Measurements from ENCODE around the gene RWDD4. TPM values are rescaled to one million over a fixed set of nuclear protein-coding genes. Genes with fewer than 3 reads are reported as not detected.

The RWDD4 gene
- 28.1 TPM for polyA plus RNA-seq (2013, experiment 1 of 2)
- 31.0 TPM for polyA plus RNA-seq (2013, experiment 2 of 2)

DNA sequence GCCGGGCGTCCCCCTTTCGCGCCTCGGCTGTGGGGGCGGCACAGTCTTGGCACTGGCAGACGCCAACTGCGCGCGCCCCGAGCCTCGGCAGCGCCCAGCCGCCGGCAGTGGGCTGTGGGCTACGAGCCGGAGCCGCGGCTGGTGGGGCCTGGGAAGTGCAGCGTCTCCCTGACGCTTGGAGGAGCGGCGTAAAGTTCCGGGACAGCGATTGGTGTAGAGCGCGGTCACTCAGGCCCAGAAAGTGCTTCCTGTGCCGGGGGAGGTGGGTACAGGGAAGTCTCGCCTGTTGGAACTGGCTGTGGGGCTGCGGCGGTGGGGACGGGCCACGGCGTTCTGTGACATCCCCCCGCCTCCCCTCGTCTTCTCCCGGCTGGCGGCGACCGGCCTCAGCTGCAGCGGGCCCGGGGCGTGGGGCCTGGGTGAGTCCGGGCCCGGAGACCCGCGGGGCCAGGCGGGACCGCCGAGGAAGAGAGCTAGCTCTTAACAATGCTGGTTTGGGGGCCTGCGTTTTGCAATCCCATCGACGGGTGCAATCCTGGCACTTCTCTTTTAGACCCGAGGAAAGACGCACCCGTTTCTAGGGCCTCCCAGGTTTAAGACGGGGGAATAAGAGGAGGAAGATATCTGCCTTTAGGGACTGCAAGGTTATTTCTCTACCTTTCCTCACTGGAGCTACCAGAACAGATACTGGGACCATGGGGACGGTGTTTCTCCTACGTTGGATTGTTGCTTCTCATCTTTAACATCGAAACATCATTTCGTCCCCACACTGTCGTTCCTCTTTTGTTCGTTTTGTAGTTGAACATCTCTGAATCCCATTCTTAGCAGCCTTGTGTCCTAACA, at the start of gene RWDD4, which contains the start of gene TRAPPC11:
RWDD4 (minus strand) TSS at position 157 of the 843 bp plus-strand sequence. CDS start 233 bp downstream, outside the sequence.
TRAPPC11 (plus strand) TSS at position 265 of the 843 bp plus-strand sequence. CDS start 4,575 bp downstream, outside the sequence.
- Histone ChIP-seq H3K23ac (ENCODE audit: low read length in 2 of 2) (peak within 1 kb of the TSS in 1 of 2 experiments; percentile 5), H3K9ac (ENCODE audit: low read length) (peak within 1 kb of the TSS; percentile 100), H3K79me1 (replicated peaks; ENCODE audit: low read length, poor library complexity, severe bottlenecking) (peaks cover 11% of the 10 kb centered on the region), H2AK5ac (ENCODE audit: low read length, severe bottlenecking) (no peak within 1 kb of the TSS), H3K4ac (ENCODE audit: low read depth in 1 of 2, low read length in 2 of 2) (peak within 1 kb of the TSS; percentile 64 to 98), H3K14ac (ENCODE audit: low read length in 2 of 2) (peak within 1 kb of the TSS in 1 of 2 experiments; percentile 91), H3K18ac (ENCODE audit: low read depth in 1 of 2, low read length in 2 of 2) (peak within 1 kb of the TSS; percentile 75 to 90), H3K9me3 (ENCODE audit: control insufficient read depth, low read length) (no peaks in the 10 kb centered on the region), H2AFZ (ENCODE audit: low read depth, low read length) (peak within 1 kb of the TSS; percentile 95), H3K27ac (ENCODE audit: low read length, poor library complexity, severe bottlenecking) (peak within 1 kb of the TSS; percentile 30), H3K4me2 (ENCODE audit: low read length, poor library complexity, severe bottlenecking) (peak within 1 kb of the TSS; percentile 92), H3K4me1 (ENCODE audit: control insufficient read depth, insufficient read depth, low read depth, low read length) (peaks cover 5% of the 10 kb centered on the region), H3K4me3 (ENCODE audit: insufficient read depth in 1 of 2, low read depth in 1 of 2, low read length in 2 of 2) (peak within 1 kb of the TSS; percentile 97 to 100), H3K27me3 (ENCODE audit: control insufficient read depth in 1 of 2, insufficient read depth in 1 of 2, low read length in 2 of 2) (no peaks in the 10 kb centered on the region), H2BK15ac (ENCODE audit: low read depth, poor library complexity, severe bottlenecking) (no peak within 1 kb of the TSS), H2BK120ac (ENCODE audit: low read depth, low read length) (peak within 1 kb of the TSS; percentile 49), H3K36me3 (ENCODE audit: control insufficient read depth in 1 of 2, insufficient read depth in 2 of 2, low read depth in 1 of 2, low read length in 2 of 2) (peaks cover 0 to 20% of the 10 kb centered on the region in 2 experiments), H4K91ac (ENCODE audit: low read length) (peak within 1 kb of the TSS; percentile 59), H2BK5ac (ENCODE audit: low read depth, low read length, poor library complexity, severe bottlenecking) (peak within 1 kb of the TSS; percentile 76), H2BK12ac (ENCODE audit: low read length in 2 of 2) (no peak within 1 kb of the TSS), H4K8ac (ENCODE audit: low read length) (peak within 1 kb of the TSS; percentile 88)
- WGBS = 1% methylated on average over 44 of the region's 63 CpGs
- DNase-seq = peak; percentile 99

GRCh38 chr4:183702492-183702891, 43.5 kb upstream of the RWDD4 start:
- Histone ChIP-seq H2BK120ac (ENCODE audit: low read depth, low read length) (no peak overlapping the region), H3K9me3 (ENCODE audit: control insufficient read depth, low read length) (no peaks in the 10 kb centered on the region), H2BK5ac (ENCODE audit: low read depth, low read length, poor library complexity, severe bottlenecking) (no peak overlapping the region), H3K23ac (ENCODE audit: low read length in 2 of 2) (no peak overlapping the region), H3K79me1 (replicated peaks; ENCODE audit: low read length, poor library complexity, severe bottlenecking) (peaks cover 9% of the 10 kb centered on the region), H2BK15ac (ENCODE audit: low read depth, poor library complexity, severe bottlenecking) (no peak overlapping the region), H3K14ac (ENCODE audit: low read length in 2 of 2) (no peak overlapping the region), H2BK12ac (ENCODE audit: low read length in 2 of 2) (no peak overlapping the region), H3K4me3 (ENCODE audit: insufficient read depth in 1 of 2, low read depth in 1 of 2, low read length in 2 of 2) (no peak overlapping the region), H3K18ac (ENCODE audit: low read depth in 1 of 2, low read length in 2 of 2) (no peak overlapping the region), H3K9ac (ENCODE audit: low read length) (no peak overlapping the region), H3K27ac (ENCODE audit: low read length, poor library complexity, severe bottlenecking) (no peak overlapping the region), H3K4ac (ENCODE audit: low read depth in 1 of 2, low read length in 2 of 2) (no peak overlapping the region), H3K36me3 (ENCODE audit: control insufficient read depth in 1 of 2, insufficient read depth in 2 of 2, low read depth in 1 of 2, low read length in 2 of 2) (peaks cover 20 to 91% of the 10 kb centered on the region in 2 experiments), H4K91ac (ENCODE audit: low read length) (no peak overlapping the region), H3K4me1 (ENCODE audit: control insufficient read depth, insufficient read depth, low read depth, low read length) (no peaks in the 10 kb centered on the region), H2AK5ac (ENCODE audit: low read length, severe bottlenecking) (no peak overlapping the region), H4K8ac (ENCODE audit: low read length) (no peak overlapping the region), H3K4me2 (ENCODE audit: low read length, poor library complexity, severe bottlenecking) (no peak overlapping the region), H2AFZ (ENCODE audit: low read depth, low read length) (no peak overlapping the region), H3K27me3 (ENCODE audit: control insufficient read depth in 1 of 2, insufficient read depth in 1 of 2, low read length in 2 of 2) (no peaks in the 10 kb centered on the region)
- WGBS = no CpG with 5 or more reads among the region's 1 CpG
- DNase-seq = no peak

DNA sequence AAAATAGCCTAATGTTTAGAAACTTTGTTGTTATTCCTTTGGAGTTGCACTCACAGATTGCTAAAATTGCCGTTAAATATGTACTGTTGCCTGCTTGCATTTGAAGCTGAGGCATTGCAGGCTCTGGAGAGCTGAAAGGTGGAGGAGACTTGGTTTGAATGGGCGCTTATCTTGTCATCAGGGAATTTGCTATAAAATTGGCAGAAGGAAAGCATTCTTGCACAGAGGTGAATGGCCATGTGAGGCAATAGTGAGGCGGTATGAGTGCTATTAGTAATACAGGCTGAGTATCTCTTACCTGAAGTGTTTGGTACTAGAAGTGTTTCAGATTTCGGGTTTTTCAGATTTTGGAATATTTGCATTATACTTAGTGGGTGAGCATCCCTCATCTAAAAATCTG, 41.4 kb upstream of the RWDD4 start:
- Histone ChIP-seq H3K27me3 (ENCODE audit: control insufficient read depth in 1 of 2, insufficient read depth in 1 of 2, low read length in 2 of 2) (no peaks in the 10 kb centered on the region), H3K23ac (ENCODE audit: low read length in 2 of 2) (no peak overlapping the region), H3K79me1 (replicated peaks; ENCODE audit: low read length, poor library complexity, severe bottlenecking) (peaks cover 7% of the 10 kb centered on the region), H3K4me1 (ENCODE audit: control insufficient read depth, insufficient read depth, low read depth, low read length) (no peaks in the 10 kb centered on the region), H3K4me3 (ENCODE audit: insufficient read depth in 1 of 2, low read depth in 1 of 2, low read length in 2 of 2) (no peak overlapping the region), H3K14ac (ENCODE audit: low read length in 2 of 2) (no peak overlapping the region), H3K9me3 (ENCODE audit: control insufficient read depth, low read length) (no peaks in the 10 kb centered on the region), H4K91ac (ENCODE audit: low read length) (no peak overlapping the region), H3K36me3 (ENCODE audit: control insufficient read depth in 1 of 2, insufficient read depth in 2 of 2, low read depth in 1 of 2, low read length in 2 of 2) (peaks cover 26 to 92% of the 10 kb centered on the region in 2 experiments), H2BK5ac (ENCODE audit: low read depth, low read length, poor library complexity, severe bottlenecking) (no peak overlapping the region), H4K8ac (ENCODE audit: low read length) (no peak overlapping the region), H2BK15ac (ENCODE audit: low read depth, poor library complexity, severe bottlenecking) (no peak overlapping the region), H3K9ac (ENCODE audit: low read length) (no peak overlapping the region), H2BK120ac (ENCODE audit: low read depth, low read length) (no peak overlapping the region), H3K4ac (ENCODE audit: low read depth in 1 of 2, low read length in 2 of 2) (no peak overlapping the region), H3K4me2 (ENCODE audit: low read length, poor library complexity, severe bottlenecking) (no peak overlapping the region), H2AFZ (ENCODE audit: low read depth, low read length) (no peak overlapping the region), H2AK5ac (ENCODE audit: low read length, severe bottlenecking) (no peak overlapping the region), H3K27ac (ENCODE audit: low read length, poor library complexity, severe bottlenecking) (no peak overlapping the region), H2BK12ac (ENCODE audit: low read length in 2 of 2) (no peak overlapping the region), H3K18ac (ENCODE audit: low read depth in 1 of 2, low read length in 2 of 2) (no peak overlapping the region)
- 97% methylated on average over 3 of the region's 4 CpGs for WGBS
- no peak for DNase-seq

GRCh38 chr4:183698909-183699308, 39.9 kb upstream of the RWDD4 start:
- Histone ChIP-seq H3K18ac (ENCODE audit: low read depth in 1 of 2, low read length in 2 of 2) (no peak overlapping the region), H3K4ac (ENCODE audit: low read depth in 1 of 2, low read length in 2 of 2) (no peak overlapping the region), H3K14ac (ENCODE audit: low read length in 2 of 2) (no peak overlapping the region), H3K79me1 (replicated peaks; ENCODE audit: low read length, poor library complexity, severe bottlenecking) (peaks cover 6% of the 10 kb centered on the region), H3K9me3 (ENCODE audit: control insufficient read depth, low read length) (no peaks in the 10 kb centered on the region), H2BK5ac (ENCODE audit: low read depth, low read length, poor library complexity, severe bottlenecking) (no peak overlapping the region), H4K91ac (ENCODE audit: low read length) (no peak overlapping the region), H2BK15ac (ENCODE audit: low read depth, poor library complexity, severe bottlenecking) (no peak overlapping the region), H2AFZ (ENCODE audit: low read depth, low read length) (no peak overlapping the region), H3K27me3 (ENCODE audit: control insufficient read depth in 1 of 2, insufficient read depth in 1 of 2, low read length in 2 of 2) (no peaks in the 10 kb centered on the region), H3K4me1 (ENCODE audit: control insufficient read depth, insufficient read depth, low read depth, low read length) (no peaks in the 10 kb centered on the region), H2AK5ac (ENCODE audit: low read length, severe bottlenecking) (no peak overlapping the region), H3K36me3 (ENCODE audit: control insufficient read depth in 1 of 2, insufficient read depth in 2 of 2, low read depth in 1 of 2, low read length in 2 of 2) (peaks cover 23 to 96% of the 10 kb centered on the region in 2 experiments), H3K9ac (ENCODE audit: low read length) (no peak overlapping the region), H3K23ac (ENCODE audit: low read length in 2 of 2) (no peak overlapping the region), H3K4me3 (ENCODE audit: insufficient read depth in 1 of 2, low read depth in 1 of 2, low read length in 2 of 2) (no peak overlapping the region), H3K4me2 (ENCODE audit: low read length, poor library complexity, severe bottlenecking) (no peak overlapping the region), H4K8ac (ENCODE audit: low read length) (no peak overlapping the region), H2BK12ac (ENCODE audit: low read length in 2 of 2) (no peak overlapping the region), H3K27ac (ENCODE audit: low read length, poor library complexity, severe bottlenecking) (no peak overlapping the region), H2BK120ac (ENCODE audit: low read depth, low read length) (no peak overlapping the region)
- no peak for DNase-seq
